Adipocyte (in vitro differentiated cells): Measurements from ENCODE around the gene MAPRE3.
"Not testable (repeated sequence)": the region's sequence is repeated elsewhere in the genome, so short reads cannot be mapped to it uniquely, and the experiment has no call there.

Source experiments
- DNase-seq: peaks from one replicate; pipeline ENCODE4 v3.0.0-alpha.2; 2015; ENCODE audit warnings: low read depth
- H3K27me3 ChIP-seq: replicated peaks from 2 replicates; pipeline ENCODE4 v1.7.0; 2013; ENCODE audit warnings: mild to moderate bottlenecking, low read length, moderate library complexity; ENCODE audit not compliant: control insufficient read depth, insufficient read depth
- H3K36me3 ChIP-seq: 2 replicates; pipeline ENCODE4 v1.7.0; 2013; ENCODE audit warnings: low read length, mild to moderate bottlenecking, moderate library complexity; ENCODE audit not compliant: control insufficient read depth, insufficient read depth, severe bottlenecking
- H3K4me1 ChIP-seq: 2 replicates; pipeline ENCODE4 v1.7.0; 2013; ENCODE audit warnings: mild to moderate bottlenecking, low read length, moderate library complexity; ENCODE audit not compliant: control insufficient read depth, insufficient read depth
- H3K4me3 ChIP-seq: 2 replicates; pipeline ENCODE4 v1.7.0; 2013; ENCODE audit warnings: mild to moderate bottlenecking, low read length, moderate library complexity
- H3K9ac ChIP-seq: 2 replicates; pipeline ENCODE4 v1.7.0; 2013; ENCODE audit warnings: mild to moderate bottlenecking, low read length, moderate library complexity
- H3K9me3 ChIP-seq: 2 replicates; pipeline ENCODE4 v1.7.0; 2013; ENCODE audit warnings: mild to moderate bottlenecking, low read length, moderate library complexity; ENCODE audit not compliant: control insufficient read depth

MAPRE3 gene

GRCh38 chr2:26970244-26970927, at the start of gene MAPRE3:
TSS of gene MAPRE3 (plus strand) at chr2:26970637. CDS start at chr2:27022219, 51,582 bp downstream.
- DNase-seq, result peak; percentile 91
- H3K4me3 ChIP-seq, result peak within 1 kb of the TSS; percentile 82
- H3K9ac ChIP-seq, result peak within 1 kb of the TSS; percentile 85
- H3K36me3 ChIP-seq, result no peaks in the 10 kb centered on the region
- H3K4me1 ChIP-seq, result peaks cover 17% of the 10 kb centered on the region
- H3K9me3 ChIP-seq, result no peaks in the 10 kb centered on the region
- peaks cover 23% of the 10 kb centered on the region for H3K27me3 ChIP-seq

- Histone ChIP-seq H3K4me1 (no peaks in the 10 kb centered on the region), H3K36me3 (no peaks in the 10 kb centered on the region)
Measured at GRCh38 chr2:26921323-26921722, 49.1 kb upstream of the MAPRE3 start.

GRCh38 chr2:26922405-26923188, 47.8 kb upstream of the MAPRE3 start:
- Histone ChIP-seq H3K9ac (no peak overlapping the region), H3K4me3 (no peak overlapping the region), H3K36me3 (no peaks in the 10 kb centered on the region), H3K9me3 (no peaks in the 10 kb centered on the region), H3K27me3 (peaks cover 50% of the 10 kb centered on the region), H3K4me1 (no peaks in the 10 kb centered on the region)
- peak; percentile 19 for DNase-seq

More at GRCh38 chr2:26921323-26921722, 49.1 kb upstream of the MAPRE3 start:
- no peaks in the 10 kb centered on the region for H3K9me3 ChIP-seq
- DNase-seq, result no peak
- peaks cover 47% of the 10 kb centered on the region for H3K27me3 ChIP-seq
- H3K4me3 ChIP-seq, result no peak overlapping the region
- no peak overlapping the region for H3K9ac ChIP-seq

- H3K27me3 ChIP-seq, result peaks cover 55% of the 10 kb centered on the region
- not testable (repeated sequence) for H3K4me3 ChIP-seq, H3K36me3 ChIP-seq, H3K9me3 ChIP-seq, H3K9ac ChIP-seq, DNase-seq, H3K4me1 ChIP-seq
Measured at GRCh38 chr2:26923189-26923466, 47.3 kb upstream of the MAPRE3 start.

- Histone ChIP-seq H3K36me3 (no peaks in the 10 kb centered on the region), H3K4me3 (no peak overlapping the region)
Measured at GRCh38 chr2:26924731-26925099, 45.7 kb upstream of the MAPRE3 start.

GRCh38 chr2:26925100-26925791, 45.2 kb upstream of the MAPRE3 start:
- Histone ChIP-seq H3K27me3 (peaks cover 63% of the 10 kb centered on the region), H3K4me1 (no peaks in the 10 kb centered on the region), H3K4me3 (no peak overlapping the region), H3K9me3 (no peaks in the 10 kb centered on the region), H3K9ac (no peak overlapping the region), H3K36me3 (no peaks in the 10 kb centered on the region)
- no peak for DNase-seq

More at GRCh38 chr2:26924731-26925099, 45.7 kb upstream of the MAPRE3 start:
- Histone ChIP-seq H3K9ac (no peak overlapping the region), H3K9me3 (no peaks in the 10 kb centered on the region), H3K4me1 (no peaks in the 10 kb centered on the region), H3K27me3 (peaks cover 58% of the 10 kb centered on the region)
- DNase-seq, result no peak

- Histone ChIP-seq H3K36me3 (no peaks in the 10 kb centered on the region), H3K9ac (no peak overlapping the region), H3K4me3 (no peak overlapping the region), H3K27me3 (peaks cover 60% of the 10 kb centered on the region), H3K9me3 (no peaks in the 10 kb centered on the region), H3K4me1 (no peaks in the 10 kb centered on the region)
- DNase-seq, result no peak
Measured at GRCh38 chr2:26927221-26927620, 43.2 kb upstream of the MAPRE3 start.

GRCh38 chr2:26932974-26933373, 37.5 kb upstream of the MAPRE3 start:
- no peak overlapping the region for H3K4me3 ChIP-seq
- no peaks in the 10 kb centered on the region for H3K4me1 ChIP-seq
- no peak overlapping the region for H3K9ac ChIP-seq
- no peak for DNase-seq
- no peaks in the 10 kb centered on the region for H3K36me3 ChIP-seq
- no peaks in the 10 kb centered on the region for H3K9me3 ChIP-seq
- H3K27me3 ChIP-seq, result peaks cover 63% of the 10 kb centered on the region

- no peaks in the 10 kb centered on the region for H3K9me3 ChIP-seq
- peaks cover 62% of the 10 kb centered on the region for H3K27me3 ChIP-seq
- H3K4me3 ChIP-seq, result no peak overlapping the region
- no peak for DNase-seq
- no peak overlapping the region for H3K9ac ChIP-seq
- no peaks in the 10 kb centered on the region for H3K36me3 ChIP-seq
- H3K4me1 ChIP-seq, result no peaks in the 10 kb centered on the region
Measured at GRCh38 chr2:26933431-26934334, 36.8 kb upstream of the MAPRE3 start.

GRCh38 chr2:26934335-26934724, 36.1 kb upstream of the MAPRE3 start:
- DNase-seq, result no peak

More at GRCh38 chr2:26934335-26934724, 36.1 kb upstream of the MAPRE3 start:
- H3K9ac ChIP-seq, result no peak overlapping the region
- H3K27me3 ChIP-seq, result peaks cover 61% of the 10 kb centered on the region
- H3K9me3 ChIP-seq, result no peaks in the 10 kb centered on the region
- H3K4me1 ChIP-seq, result no peaks in the 10 kb centered on the region
- no peaks in the 10 kb centered on the region for H3K36me3 ChIP-seq
- H3K4me3 ChIP-seq, result no peak overlapping the region
